HG02885 (cell line): ENCODE measurements around the gene PSMG1.

Experiments used
- ATAC-seq: cut with Tn5 transposase; IDR thresholded peaks from one replicate; pipeline ENCODE4 v1.9.1; 2021; ENCODE audit warnings: mild to moderate bottlenecking; ENCODE audit not compliant: unreplicated experiment, poor library complexity

Gene PSMG1

DNA sequence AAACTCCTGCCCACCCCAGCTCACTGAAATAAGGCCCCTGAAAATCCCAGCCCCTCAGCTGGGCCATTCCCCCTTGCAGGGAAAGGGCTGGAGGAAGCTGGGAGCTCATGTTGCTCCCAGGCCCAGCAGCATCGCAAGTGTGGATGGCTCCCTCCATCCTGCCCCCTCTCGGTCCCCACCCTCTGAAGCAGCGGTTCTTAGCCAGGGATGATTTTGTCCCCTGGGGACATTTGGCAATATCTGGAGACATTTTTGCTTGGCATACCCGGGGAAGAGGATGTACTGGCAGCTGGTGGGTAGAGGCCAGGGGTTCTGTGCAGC lies 56.8 kb downstream of the PSMG1 start:
- no peak for ATAC-seq

DNA sequence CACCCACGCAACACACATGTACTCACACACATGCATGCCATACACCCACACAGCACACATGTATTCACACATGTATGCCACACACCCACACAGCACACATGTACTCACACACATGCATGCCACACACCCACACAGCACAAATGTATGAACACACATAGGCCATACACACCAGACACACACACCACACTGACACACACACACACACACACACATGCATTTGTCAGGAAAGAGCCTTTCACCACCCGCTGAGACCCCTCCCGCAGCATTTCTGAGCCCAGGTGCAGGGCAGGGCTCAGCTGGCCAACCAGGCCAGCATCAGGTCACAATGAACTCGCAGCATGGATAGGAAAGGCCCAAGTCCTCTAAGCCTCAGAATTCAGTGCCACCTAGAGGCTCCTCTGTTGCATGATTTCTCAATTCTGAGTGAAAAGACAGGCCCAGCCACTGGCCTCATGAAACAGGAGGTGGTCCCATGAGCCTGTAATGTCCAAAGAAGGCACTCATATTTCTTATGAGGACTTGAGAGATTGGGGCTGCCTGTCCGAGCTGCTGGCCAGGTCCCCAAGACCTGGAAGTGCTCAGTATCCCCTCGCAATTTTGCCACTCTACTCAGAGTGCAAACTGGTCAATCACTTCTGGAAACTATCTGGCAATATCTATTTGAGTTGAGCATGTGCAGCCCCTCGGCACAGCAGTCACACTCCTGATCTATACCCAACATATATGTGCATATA lies 57.3 kb downstream of the PSMG1 start:
- ATAC-seq = no peak
